ENCODE measurements around the gene PHYHD1. TPM values are rescaled to one million over a fixed set of nuclear protein-coding genes. Genes with fewer than 3 reads are reported as not detected.

Gene PHYHD1
- total and polyA plus RNA-seq, 2 of the 13 experiments (the other 11 are each of a cell fraction or from before 2014, with no cell fraction given), result 10.6 to 25.3 TPM

- no peak for TF ChIP-seq HNF1A (IDR thresholded peaks at IDR 0.05; ENCODE audit: low read depth)
- TF ChIP-seq HNF1A (CRISPR knock-in tag; IDR thresholded peaks at IDR 0.05; ENCODE audit: borderline replicate concordance), result no peak
- TF ChIP-seq TRIM24 (CRISPR knock-in tag; IDR thresholded peaks at IDR 0.05), result no peak
- no peak for TF ChIP-seq CHCHD3 (CRISPR knock-in tag; IDR thresholded peaks at IDR 0.05)
- no peak; the same call in 1 of the 2 replicates for TF ChIP-seq IKZF5 (CRISPR knock-in tag; IDR thresholded peaks at IDR 0.05)
- TF ChIP-seq ZNF746 (CRISPR knock-in tag; IDR thresholded peaks at IDR 0.05), result no peak
- TF ChIP-seq, protein P1, sequence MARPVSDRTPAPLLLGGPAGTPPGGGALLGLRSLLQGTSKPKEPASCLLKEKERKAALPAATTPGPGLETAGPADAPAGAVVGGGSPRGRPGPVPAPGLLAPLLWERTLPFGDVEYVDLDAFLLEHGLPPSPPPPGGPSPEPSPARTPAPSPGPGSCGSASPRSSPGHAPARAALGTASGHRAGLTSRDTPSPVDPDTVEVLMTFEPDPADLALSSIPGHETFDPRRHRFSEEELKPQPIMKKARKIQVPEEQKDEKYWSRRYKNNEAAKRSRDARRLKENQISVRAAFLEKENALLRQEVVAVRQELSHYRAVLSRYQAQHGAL (CRISPR knock-in tag; IDR thresholded peaks at IDR 0.05; ENCODE audit: not compliant biosample characterization), result no peak
- TF ChIP-seq ZNF766 (CRISPR knock-in tag; IDR thresholded peaks at IDR 0.05; ENCODE audit: borderline replicate concordance), result no peak
- TF ChIP-seq, protein P2, sequence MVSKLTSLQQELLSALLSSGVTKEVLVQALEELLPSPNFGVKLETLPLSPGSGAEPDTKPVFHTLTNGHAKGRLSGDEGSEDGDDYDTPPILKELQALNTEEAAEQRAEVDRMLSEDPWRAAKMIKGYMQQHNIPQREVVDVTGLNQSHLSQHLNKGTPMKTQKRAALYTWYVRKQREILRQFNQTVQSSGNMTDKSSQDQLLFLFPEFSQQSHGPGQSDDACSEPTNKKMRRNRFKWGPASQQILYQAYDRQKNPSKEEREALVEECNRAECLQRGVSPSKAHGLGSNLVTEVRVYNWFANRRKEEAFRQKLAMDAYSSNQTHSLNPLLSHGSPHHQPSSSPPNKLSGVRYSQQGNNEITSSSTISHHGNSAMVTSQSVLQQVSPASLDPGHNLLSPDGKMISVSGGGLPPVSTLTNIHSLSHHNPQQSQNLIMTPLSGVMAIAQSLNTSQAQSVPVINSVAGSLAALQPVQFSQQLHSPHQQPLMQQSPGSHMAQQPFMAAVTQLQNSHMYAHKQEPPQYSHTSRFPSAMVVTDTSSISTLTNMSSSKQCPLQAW (CRISPR knock-in tag; IDR thresholded peaks at IDR 0.05), result peak; percentile 65; the same call in 1 of the 2 replicates
- TF ChIP-seq SPEN (CRISPR knock-in tag; IDR thresholded peaks at IDR 0.05; ENCODE audit: low read depth), result 0 out of 2 replicates have a peak, but pooled peaks have one; percentile 46
- no peak for TF ChIP-seq ZNF143 (CRISPR knock-in tag; IDR thresholded peaks at IDR 0.05)
- TF ChIP-seq SKI (IDR thresholded peaks at IDR 0.05; ENCODE audit: partially characterized antibody), result no peak
- TF ChIP-seq ZSCAN25 (CRISPR knock-in tag; IDR thresholded peaks at IDR 0.05), result no peak
- no peak for TF ChIP-seq POGK (CRISPR knock-in tag; conservative IDR thresholded peaks at IDR 0.05)
- TF ChIP-seq ZMAT3 (CRISPR knock-in tag; conservative IDR thresholded peaks at IDR 0.05), result no peak
- TF ChIP-seq ARNT (IDR thresholded peaks at IDR 0.05), result no peak
- no peak for TF ChIP-seq PCBP1 (IDR thresholded peaks at IDR 0.05; ENCODE audit: borderline replicate concordance, low read depth, low read length)
- TF ChIP-seq CCDC6 (CRISPR knock-in tag; IDR thresholded peaks at IDR 0.05), result no peak
- no peak for TF ChIP-seq MXD1 (CRISPR knock-in tag; IDR thresholded peaks at IDR 0.05)
- TF ChIP-seq KDM5B (CRISPR knock-in tag; IDR thresholded peaks at IDR 0.05; ENCODE audit: borderline replicate concordance), result peak; percentile 18; the same call in 1 of the 2 replicates
These were observed 7.1 kb downstream of the PHYHD1 start (continued) for GRCh38 chr9:128927731-128928411.
